HEK293T (cell line): ENCODE results near the gene TMEM178B.

ENCODE experiments used
- ARNT ChIP-seq: fragments of 450-650 bp; IDR thresholded peaks from 2 replicates; pipeline ENCODE4 v1.6.1; 2017; ENCODE audit warnings: mild to moderate bottlenecking
- SP1 ChIP-seq: fragments of 450-650 bp; IDR thresholded peaks from 2 replicates; pipeline ENCODE4 v1.6.1; 2017
- ZNF384 ChIP-seq: fragments of 450-650 bp; IDR thresholded peaks from 2 replicates; pipeline ENCODE4 v1.6.1; 2016

- no peak for TF ChIP-seq ZNF384
- TF ChIP-seq ARNT: no peak
- no peak for TF ChIP-seq SP1
These were observed 198.6 kb downstream of the TMEM178B start for GRCh38 chr7:141272417-141272816.
